NCI-H345 treated with DMSO at 0.1 percent for 48 hours (cell line): ENCODE results near the gene SERPINA5.

Experiments used
- DNase-seq: peaks from one replicate; lab custom pipeline; 2025; ENCODE audit not compliant: unreplicated experiment; lab: John Stamatoyannopoulos, UW

SERPINA5 gene

GRCh38 chr14:94641632-94641955 lies 60.4 kb downstream of the SERPINA5 start:
- DNase-seq = no peak
